ES-I3 (cell line): ENCODE measurements around the gene MN1.

Experiments
- H3K36me3 ChIP-seq: 2 replicates; pipeline ENCODE4 v1.6.1; 2013; ENCODE audit warnings: mild to moderate bottlenecking, low read length, control low read depth, moderate library complexity; ENCODE audit not compliant: insufficient read depth
- H3K4me1 ChIP-seq: 2 replicates; pipeline ENCODE4 v1.6.1; 2013; ENCODE audit warnings: mild to moderate bottlenecking, control low read depth, low read length; ENCODE audit not compliant: insufficient read depth
- H3K9ac ChIP-seq: 2 replicates; pipeline ENCODE4 v1.6.1; 2013; ENCODE audit warnings: low read depth, mild to moderate bottlenecking, low read length, moderate library complexity
- H3K9me3 ChIP-seq: 2 replicates; pipeline ENCODE4 v1.6.1; 2013; ENCODE audit warnings: mild to moderate bottlenecking, low read length, moderate library complexity; ENCODE audit not compliant: control insufficient read depth, insufficient read depth

The MN1 gene

DNA sequence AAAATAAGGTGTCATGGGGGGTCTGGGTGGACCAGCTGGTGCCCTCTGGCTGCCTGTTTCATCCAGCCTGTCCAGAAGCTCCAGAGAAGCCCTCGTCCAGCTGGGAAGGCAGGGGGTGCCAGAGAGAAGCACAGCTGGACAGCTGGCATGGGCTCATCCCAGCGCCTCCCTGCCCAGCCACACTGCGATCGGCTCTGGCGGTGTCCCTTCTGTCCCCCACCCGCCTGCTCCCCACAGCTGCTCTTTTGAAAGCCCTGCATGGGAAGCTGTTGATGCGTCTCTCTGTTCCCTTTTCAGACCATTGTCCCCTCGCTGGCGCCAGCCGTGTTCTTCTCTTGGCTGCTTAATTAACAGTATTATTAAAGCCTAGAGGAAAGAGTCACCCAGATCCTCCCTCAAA is 86.5 kb downstream of the MN1 start:
- no peaks in the 10 kb centered on the region for H3K9me3 ChIP-seq
- H3K4me1 ChIP-seq, result peaks cover 23% of the 10 kb centered on the region
- H3K36me3 ChIP-seq, result peaks cover 14% of the 10 kb centered on the region
- no peak overlapping the region for H3K9ac ChIP-seq

DNA sequence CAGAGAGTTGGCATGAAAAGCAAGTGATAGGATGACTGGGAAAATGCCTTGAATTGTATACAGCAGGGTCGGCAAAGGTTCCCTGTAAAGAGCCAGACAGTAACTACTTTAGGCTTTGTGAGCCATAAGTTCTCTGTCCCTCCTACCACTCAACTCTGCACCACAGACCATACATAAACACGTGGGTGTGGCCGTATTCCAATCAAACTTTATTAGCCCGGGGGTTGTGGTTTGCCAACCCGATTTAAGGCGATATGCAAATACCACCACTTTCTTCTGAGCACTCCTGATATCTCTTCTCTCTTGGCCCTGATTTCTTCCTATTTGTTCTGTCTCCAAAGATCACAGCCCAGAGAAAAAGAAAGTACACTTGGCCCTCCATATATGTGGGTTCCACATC is 87.5 kb downstream of the MN1 start:
- H3K36me3 ChIP-seq, result peaks cover 24% of the 10 kb centered on the region
- H3K4me1 ChIP-seq, result peaks cover 15% of the 10 kb centered on the region
- no peak overlapping the region for H3K9ac ChIP-seq
- no peaks in the 10 kb centered on the region for H3K9me3 ChIP-seq

DNA sequence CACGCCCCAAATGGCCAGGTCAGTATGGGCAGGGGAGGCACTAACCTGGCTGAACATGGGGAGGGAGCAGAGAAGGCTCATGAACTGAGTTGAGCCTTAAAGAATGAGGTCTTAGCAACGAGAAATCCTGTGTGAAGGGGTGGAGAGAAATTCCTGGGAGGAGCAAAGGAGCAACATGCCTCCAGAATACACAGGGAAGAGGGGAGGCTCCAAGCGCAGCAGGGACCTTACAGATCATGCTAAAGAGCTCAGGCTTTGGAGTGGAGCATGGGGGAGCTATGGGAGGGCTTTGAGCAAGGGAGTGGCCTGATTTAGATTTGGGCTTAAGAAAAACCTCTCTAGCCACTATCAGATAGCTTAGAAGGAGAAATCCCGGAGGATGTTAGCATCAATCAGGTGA is 88.1 kb downstream of the MN1 start:
- Histone ChIP-seq H3K9me3 (no peaks in the 10 kb centered on the region), H3K36me3 (peaks cover 28% of the 10 kb centered on the region), H3K9ac (no peak overlapping the region), H3K4me1 (peaks cover 9% of the 10 kb centered on the region; the same call in 1 of the 2 replicates)

DNA sequence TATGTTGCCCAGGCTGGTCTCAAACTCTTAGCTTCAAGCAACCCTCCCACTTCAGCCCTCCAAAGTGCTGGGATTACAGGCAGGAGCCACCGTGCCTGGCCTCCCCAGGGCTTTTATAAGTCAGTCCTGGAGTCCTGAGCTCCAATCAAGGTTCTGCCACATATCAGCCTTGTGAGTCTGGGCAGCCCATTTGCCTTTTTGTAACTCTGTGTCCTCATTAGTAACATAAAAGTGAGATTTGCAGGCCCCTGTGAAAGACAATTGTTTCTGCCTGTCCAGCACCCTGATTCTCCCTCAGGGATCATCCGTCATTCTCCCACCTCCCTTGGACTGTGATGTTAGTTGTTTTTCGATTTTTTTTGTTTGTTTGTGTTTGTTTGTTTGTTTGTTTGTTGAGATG is 89.8 kb downstream of the MN1 start:
- Histone ChIP-seq H3K9me3 (no peaks in the 10 kb centered on the region), H3K4me1 (no peaks in the 10 kb centered on the region; the same call in 1 of the 2 replicates), H3K9ac (no peak overlapping the region), H3K36me3 (peaks cover 38% of the 10 kb centered on the region)

DNA sequence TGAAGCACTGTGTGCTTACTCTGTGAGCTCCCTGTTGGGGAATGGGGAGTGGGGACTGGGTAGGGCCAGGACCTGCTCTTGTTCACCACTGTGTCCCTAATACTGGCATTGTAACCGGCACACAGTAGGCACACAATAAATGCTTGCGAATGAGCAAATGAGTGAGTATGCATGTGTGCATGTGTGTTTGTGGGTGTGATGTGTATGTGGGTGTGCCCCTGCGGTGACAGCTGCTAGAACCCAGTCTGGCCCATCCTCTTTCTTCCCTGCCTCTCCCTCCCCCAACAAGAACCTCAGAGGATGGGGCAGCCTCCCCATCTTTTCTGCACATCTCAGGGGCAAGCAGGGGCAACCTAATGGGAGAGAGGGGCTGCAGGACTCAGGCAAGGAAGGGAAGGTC is 90.5 kb downstream of the MN1 start:
- Histone ChIP-seq H3K9ac (no peak overlapping the region), H3K36me3 (peaks cover 41% of the 10 kb centered on the region), H3K9me3 (no peaks in the 10 kb centered on the region), H3K4me1 (no peaks in the 10 kb centered on the region; the same call in 1 of the 2 replicates)

DNA sequence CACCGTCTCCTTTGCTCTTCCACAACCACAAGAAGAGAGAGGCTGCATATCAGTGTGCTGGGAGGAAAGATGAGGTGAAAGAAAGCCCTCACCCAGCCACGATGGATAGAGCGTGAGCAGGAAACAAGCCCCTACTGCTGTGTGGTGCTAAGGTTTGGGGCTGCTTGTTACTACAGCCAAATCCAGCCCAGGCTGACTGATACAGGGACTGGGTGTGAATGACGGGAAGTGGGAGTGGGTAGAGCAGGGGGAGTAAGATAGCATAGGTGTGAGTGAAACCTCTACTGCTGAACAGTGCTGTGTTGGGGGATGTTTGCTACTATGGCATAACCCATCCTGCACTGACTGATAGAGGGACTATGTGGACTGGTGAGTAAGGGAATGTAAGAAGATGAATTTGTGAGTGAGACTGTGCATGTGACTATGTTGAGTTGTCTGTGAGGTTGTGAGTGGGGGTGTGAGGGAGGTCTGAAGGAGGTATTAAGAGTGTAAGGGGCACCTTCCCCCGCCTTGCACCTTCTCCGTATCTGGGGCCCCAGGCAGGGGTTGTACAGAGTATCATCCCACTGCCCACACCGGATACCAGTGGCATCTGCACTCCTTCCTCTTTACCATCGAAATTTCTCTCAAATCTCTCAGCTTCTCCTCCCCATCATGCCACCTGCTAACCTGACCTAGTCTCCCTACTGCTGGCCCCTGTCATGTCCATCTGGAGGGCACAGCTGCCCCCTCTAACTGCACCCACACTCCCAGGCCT is 91.5 kb downstream of the MN1 start:
- H3K36me3 ChIP-seq, result peaks cover 42% of the 10 kb centered on the region
- H3K4me1 ChIP-seq, result no peaks in the 10 kb centered on the region
- no peaks in the 10 kb centered on the region for H3K9me3 ChIP-seq
- no peak overlapping the region for H3K9ac ChIP-seq

DNA sequence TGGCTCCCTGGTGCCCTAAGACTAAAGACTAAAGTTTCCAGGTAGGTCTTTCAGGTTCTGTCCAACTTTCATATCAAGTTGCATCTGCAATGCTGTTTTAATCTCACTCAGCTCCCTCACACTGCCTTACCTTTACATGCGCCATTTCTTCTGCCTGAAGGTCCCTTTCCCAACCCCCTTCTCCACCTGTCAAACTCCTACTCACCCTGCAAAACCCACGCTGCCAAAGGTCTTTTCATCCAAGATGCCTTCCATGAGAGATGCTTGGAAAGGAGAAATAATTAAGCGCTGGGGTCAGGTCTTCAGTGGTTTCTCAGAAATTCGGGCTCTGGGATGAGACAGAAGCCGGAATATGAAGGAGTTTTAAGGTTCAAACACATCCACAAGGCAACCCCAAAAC is 95.1 kb downstream of the MN1 start:
- H3K9ac ChIP-seq, result no peak overlapping the region
- no peaks in the 10 kb centered on the region for H3K4me1 ChIP-seq
- H3K36me3 ChIP-seq, result peaks cover 44% of the 10 kb centered on the region
- no peaks in the 10 kb centered on the region for H3K9me3 ChIP-seq

DNA sequence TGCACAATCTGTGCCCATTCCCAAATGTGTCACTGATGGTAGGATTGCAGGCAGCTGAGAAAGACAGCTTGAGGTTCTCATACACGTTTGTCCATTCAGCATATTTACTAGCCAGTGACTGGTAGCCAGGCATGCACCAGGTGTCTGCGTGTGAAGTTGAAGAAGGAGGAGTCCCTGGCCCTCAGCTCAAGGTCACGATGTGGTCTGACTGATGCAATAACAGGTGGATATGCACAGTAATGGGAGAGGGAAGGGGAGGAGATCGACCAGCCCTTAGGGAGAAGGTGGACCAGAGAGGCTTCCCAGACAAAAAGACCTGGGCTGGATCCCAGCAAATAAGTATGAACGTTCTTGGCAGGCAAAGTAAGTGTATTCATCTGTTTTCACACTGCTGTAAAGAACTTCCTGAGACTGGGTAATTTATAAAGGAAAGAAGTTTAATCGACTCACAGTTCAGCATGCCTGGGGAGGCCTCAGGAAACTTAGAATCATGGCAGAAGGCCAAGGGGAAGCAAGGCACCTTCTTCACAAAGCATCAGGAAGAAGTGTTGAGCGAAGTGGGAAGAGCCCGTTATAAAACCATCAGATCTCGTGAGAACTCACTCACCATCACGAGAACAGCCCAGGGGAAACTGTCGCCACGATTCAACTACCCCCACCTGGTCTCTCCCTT is 96.0 kb downstream of the MN1 start:
- Histone ChIP-seq H3K36me3 (peaks cover 44% of the 10 kb centered on the region), H3K9me3 (no peaks in the 10 kb centered on the region), H3K4me1 (no peaks in the 10 kb centered on the region), H3K9ac (no peak overlapping the region)

DNA sequence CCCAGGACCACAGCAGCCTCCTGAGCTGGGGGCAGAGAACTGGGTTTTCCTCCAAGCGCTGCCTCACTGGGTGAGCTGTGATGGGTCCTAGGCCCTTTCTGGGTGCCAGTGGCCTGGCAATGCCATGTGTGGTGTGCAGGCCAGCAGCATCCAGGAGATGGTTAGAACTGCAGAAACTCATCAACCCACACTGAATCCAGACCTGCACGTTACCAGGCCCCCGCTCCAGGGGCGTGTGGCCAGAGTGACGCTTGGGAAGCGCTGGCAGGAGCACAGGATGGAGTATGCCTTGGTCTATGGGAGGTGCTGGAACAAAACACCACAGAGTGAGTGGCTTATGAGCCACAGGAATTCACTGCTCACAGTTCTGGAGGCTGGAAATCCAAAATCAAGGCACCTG is 97.0 kb downstream of the MN1 start:
- H3K9ac ChIP-seq, result no peak overlapping the region
- H3K9me3 ChIP-seq, result no peaks in the 10 kb centered on the region
- H3K36me3 ChIP-seq, result peaks cover 39% of the 10 kb centered on the region
- no peaks in the 10 kb centered on the region for H3K4me1 ChIP-seq

DNA sequence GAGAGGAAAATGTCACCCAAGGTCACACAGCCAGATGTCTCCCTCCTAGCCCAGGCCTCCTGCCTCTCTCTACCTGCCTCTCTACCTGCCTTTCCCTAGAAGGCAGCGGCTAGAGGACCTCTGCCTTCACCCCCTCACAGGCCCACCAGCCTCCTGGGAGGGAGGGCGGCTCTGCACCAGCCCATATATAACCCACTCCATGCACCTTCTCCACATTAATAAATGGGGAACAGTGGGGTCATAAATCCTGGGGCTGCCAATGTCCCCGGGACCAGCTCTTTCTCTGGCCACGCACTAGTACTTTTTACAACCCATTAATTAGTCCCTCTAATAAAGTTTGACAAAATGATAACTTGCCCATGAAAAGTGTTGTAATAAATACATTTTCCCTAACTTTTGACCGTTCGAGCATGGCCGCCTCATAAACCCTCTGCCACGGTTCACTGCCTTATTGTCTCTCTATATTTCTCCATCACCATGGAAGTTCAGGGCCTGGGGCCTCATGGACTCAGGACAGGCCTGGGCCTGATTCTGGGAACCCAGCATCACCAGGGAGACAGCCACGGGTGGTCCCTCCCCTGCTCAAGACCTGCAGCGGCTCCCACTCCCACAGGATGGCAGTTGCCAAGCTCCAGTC is 102.1 kb downstream of the MN1 start:
- Histone ChIP-seq H3K4me1 (no peaks in the 10 kb centered on the region), H3K9me3 (peaks cover 6% of the 10 kb centered on the region; the same call in 1 of the 2 replicates), H3K36me3 (peaks cover 24% of the 10 kb centered on the region), H3K9ac (no peak overlapping the region)

DNA sequence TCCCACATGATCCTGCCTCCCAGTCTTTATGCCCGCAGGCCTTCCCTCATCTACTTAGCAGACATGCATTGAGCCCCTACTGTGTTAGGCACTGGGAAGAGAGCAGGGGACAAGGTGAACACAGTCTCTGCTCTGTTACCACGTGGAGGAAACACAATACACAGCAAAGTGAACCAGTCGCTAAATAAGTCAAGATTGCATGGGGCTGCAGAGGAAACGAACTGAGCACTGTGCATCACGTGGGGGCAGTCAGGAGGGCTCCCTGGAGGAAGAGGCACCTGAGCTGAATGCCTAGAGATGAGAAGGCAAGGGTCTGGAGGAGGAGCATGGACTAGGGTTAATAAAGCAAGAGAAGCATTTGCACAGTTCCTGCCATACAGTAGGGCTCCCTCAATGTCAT is 102.7 kb downstream of the MN1 start:
- Histone ChIP-seq H3K9ac (no peak overlapping the region), H3K4me1 (no peaks in the 10 kb centered on the region), H3K9me3 (peaks cover 6% of the 10 kb centered on the region; the same call in 1 of the 2 replicates), H3K36me3 (peaks cover 24% of the 10 kb centered on the region)
